Panc1 (cell line): ENCODE results near the gene KMT5B. TPM values are rescaled to one million over a fixed set of nuclear protein-coding genes. Genes with fewer than 3 reads are reported as not detected.

Source experiments
- ATAC-seq: fragments of 200-7000 bp; cut with Tn5 transposase; 2 replicates; pipeline ENCODE4 v1.9.1; 2020; ENCODE audit warnings: mild to moderate bottlenecking, moderate library complexity
- BruUV-seq: library from RNA; stranded (reverse); fragments of 400-500 nt; replicated peaks from 2 replicates; lab custom pipeline; 2021; lab: Mats Ljungman, UMichigan
- CTCF ChIA-PET: fragments of 300-600 bp; sonication (Branson Sonifier 250); formaldehyde crosslinking; loops from one replicate; lab custom pipeline; 2022; ENCODE audit warnings: antibody characterized with exemption; lab: Charles Lee
- POLR2A ChIA-PET: fragments of 300-600 bp; sonication (Branson Sonifier 250); formaldehyde crosslinking; loops from one replicate; lab custom pipeline; 2022; ENCODE audit warnings: antibody characterized with exemption; lab: Charles Lee
- DNase-seq: peaks from one replicate; pipeline ENCODE4 v3.0.0-alpha.2; 2010; ENCODE audit warnings: low read depth, low spot score
- H3K27ac ChIP-seq: 2 replicates; pipeline ENCODE4 v1.5.1; 2011; ENCODE audit warnings: mild to moderate bottlenecking, low read length, inconsistent platforms
- H3K27me3 ChIP-seq: fragments of 200-500 bp; sonication (Bioruptor generic); 2 replicates; pipeline ENCODE4 v1.6.0; 2014; ENCODE audit warnings: low read length, inconsistent platforms; ENCODE audit not compliant: control insufficient read depth, insufficient read depth
- H3K36me3 ChIP-seq: fragments of 200-500 bp; sonication (Bioruptor generic); 2 replicates; pipeline ENCODE4 v1.5.1; 2014; ENCODE audit warnings: inconsistent platforms, mild to moderate bottlenecking, low read length, moderate library complexity; ENCODE audit not compliant: control insufficient read depth, insufficient read depth
- H3K4me1 ChIP-seq: 2 replicates; pipeline ENCODE4 v1.5.1; 2011; ENCODE audit warnings: inconsistent platforms, mild to moderate bottlenecking, low read length, moderate library complexity; ENCODE audit not compliant: control insufficient read depth, insufficient read depth
- H3K4me3 ChIP-seq, 2 experiments: 2 replicates each; pipeline ENCODE4 v1.5.1; 2011 to 2012; ENCODE audit warnings: low read depth in 2 of 2, low read length in 2 of 2, mild to moderate bottlenecking in 2 of 2, inconsistent platforms in 1 of 2, moderate library complexity in 1 of 2
- H3K9me3 ChIP-seq: fragments of 200-500 bp; sonication (Bioruptor generic); 2 replicates; pipeline ENCODE4 v1.5.1; 2014; ENCODE audit warnings: low read depth, mild to moderate bottlenecking, inconsistent platforms, low read length, moderate library complexity; ENCODE audit not compliant: control insufficient read depth, insufficient read depth
- CTCF ChIP-seq: fragments of 450-650 bp; IDR thresholded peaks from 2 replicates; pipeline ENCODE4 v1.5.1; 2017; ENCODE audit warnings: mild to moderate bottlenecking
- POLR2AphosphoS5 ChIP-seq: IDR thresholded peaks from 2 replicates; pipeline ENCODE4 v1.6.1; 2012; ENCODE audit warnings: mild to moderate bottlenecking, low read depth, low read length, moderate library complexity
- REST ChIP-seq, 2 experiments: IDR thresholded peaks; 2 replicates each; pipeline ENCODE4 v1.6.1; 2011 to 2012; ENCODE audit warnings: low read depth in 2 of 2, control low read depth in 1 of 2, low read length in 1 of 2, mild to moderate bottlenecking in 1 of 2, moderate library complexity in 1 of 2; ENCODE audit not compliant: insufficient read depth in 1 of 2
- SIN3A ChIP-seq: IDR thresholded peaks from 2 replicates; pipeline ENCODE4 v1.6.1; 2012; ENCODE audit warnings: low read depth, mild to moderate bottlenecking, low read length, moderate library complexity, borderline replicate concordance; ENCODE audit not compliant: insufficient read depth
- TCF7L2 ChIP-seq: IDR thresholded peaks from 2 replicates; pipeline ENCODE4 v1.6.1; 2011; ENCODE audit warnings: mild to moderate bottlenecking, low read depth, low read length, inconsistent platforms
- in situ Hi-C: cut with HindIII; loops from 2 replicates; pipeline ENCODE4 v1.10.0; 2016; ENCODE audit warnings: low sequenced_read_pairs, low pct_unique_long_range_greater_than_20kb
- intact Hi-C: fragments of 100-400 bp; cut with micrococcal nuclease; formaldehyde crosslinking; loops from one replicate; pipeline ENCODE4 v1.10.0; 2022; ENCODE audit not compliant: unreplicated experiment
- total RNA-seq: library from RNA; stranded (reverse); gene quantifications from one replicate; pipeline ENCODE4 v1.2.1, GENCODE V29; 2021; ENCODE audit not compliant: unreplicated experiment

KMT5B gene
- total RNA-seq, 1 experiment from 2014 or later = 48.6 TPM

- CTCF ChIA-PET = no interaction called here
- intact Hi-C loops (no loop called here), in situ Hi-C loops (no loop called here)
- Histone ChIP-seq H3K27me3 (no peaks in the 10 kb centered on the region), H3K27ac (peak overlapping the region; percentile 91), H3K36me3 (no peaks in the 10 kb centered on the region), H3K4me3 (no peak overlapping the region), H3K4me1 (peaks cover 59% of the 10 kb centered on the region), H3K9me3 (no peaks in the 10 kb centered on the region)
- no peak for ATAC-seq
- POLR2A ChIA-PET = no interaction called here
- TF ChIP-seq CTCF (no peak), POLR2AphosphoS5 (no peak), REST (IDR thresholded peaks at IDR 0.05; ENCODE audit: insufficient read depth in 1 of 2, low read depth in 2 of 2, low read length in 1 of 2) (no peak), SIN3A (no peak), TCF7L2 (no peak)
- no peak for DNase-seq
- no TSS peak for BruUV-seq
These were observed 64.2 kb downstream of the KMT5B start for GRCh38 chr11:68148879-68149278.

DNA sequence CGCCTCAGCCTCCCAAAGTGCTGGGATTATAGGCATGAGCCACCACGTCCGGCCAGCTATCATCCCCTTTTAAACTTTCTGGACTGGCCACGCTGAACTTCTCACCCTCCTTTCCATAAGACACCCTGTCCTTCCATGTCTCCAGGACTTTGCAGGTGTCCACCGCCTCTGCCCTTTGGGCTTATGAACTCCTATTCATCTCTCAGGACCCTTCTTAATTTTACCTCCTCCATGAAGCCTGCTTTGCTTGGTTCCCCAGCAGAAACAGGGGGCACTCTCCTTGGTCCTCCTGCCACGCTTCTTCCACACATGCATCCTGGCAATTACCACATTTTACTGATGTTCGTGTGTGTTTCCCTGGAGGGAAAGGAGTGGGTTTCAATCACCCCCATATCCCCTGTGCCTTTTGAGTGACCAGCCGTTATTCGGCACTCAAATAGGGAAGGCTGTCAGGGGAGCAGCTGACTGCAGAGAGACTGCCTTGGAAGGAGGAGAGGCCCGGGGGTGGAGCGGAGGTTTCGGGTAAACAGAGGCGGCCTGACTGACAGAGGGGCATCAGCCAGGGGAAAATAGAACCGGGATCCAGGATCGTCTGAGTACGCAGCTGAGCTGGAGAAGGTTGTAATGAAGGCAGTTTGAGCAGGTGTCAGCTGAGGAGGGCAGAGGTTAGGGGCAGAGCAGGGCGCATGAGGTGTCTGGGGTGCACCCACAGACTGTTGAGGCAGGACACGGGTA is 64.9 kb downstream of the KMT5B start:
- no peak for TF ChIP-seq POLR2AphosphoS5
- TF ChIP-seq SIN3A = no peak
- TF ChIP-seq REST (IDR thresholded peaks at IDR 0.05; ENCODE audit: insufficient read depth in 1 of 2, low read depth in 2 of 2, low read length in 1 of 2) = no peak
- no peak for TF ChIP-seq CTCF
- no peak for TF ChIP-seq TCF7L2
- H3K27me3 ChIP-seq = no peaks in the 10 kb centered on the region
- peaks cover 59% of the 10 kb centered on the region for H3K4me1 ChIP-seq
- intact Hi-C loops = no loop called here
- H3K4me3 ChIP-seq = no peak overlapping the region
- no peaks in the 10 kb centered on the region for H3K9me3 ChIP-seq
- ATAC-seq (no peak), DNase-seq (no peak)
- POLR2A ChIA-PET = interaction anchor here (0.6 to 0.9 kb wide), 2 partner anchors 30 to 62 kb away, joined by 5 to 9 read pairs; no protein-coding TSS in a partner anchor
- H3K27ac ChIP-seq = peak overlapping the region; percentile 91
- in situ Hi-C loops = no loop called here
- no peaks in the 10 kb centered on the region for H3K36me3 ChIP-seq
- CTCF ChIA-PET = no interaction called here
- BruUV-seq = no TSS peak
